Ovary (tissue), 3 donors: ENCODE results near the gene SSX2IP.

ENCODE experiments used
- CTCF ChIP-seq, 3 donors: fragments of 450-650 bp in 2 of 3; fragments of 200-600 bp in 1 of 3; IDR thresholded peaks; one replicate each; pipeline versions ENCODE4 v1.5.1 to v1.8.0; 2016 to 2022; ENCODE audit warnings: antibody characterized with exemption in 3 of 3, mild to moderate bottlenecking in 1 of 3
- POLR2A ChIP-seq: fragments of 450-650 bp; IDR thresholded peaks from one replicate; pipeline ENCODE4 v1.6.1; 2017; ENCODE audit warnings: antibody characterized with exemption, mild to moderate bottlenecking, moderate library complexity
- donor health status: DM: no; HTN: no; CAD: no.

GRCh38 chr1:84711121-84711520, 20.9 kb upstream of the SSX2IP start:
- TF ChIP-seq CTCF (IDR thresholded peaks at IDR 0.05) (no peak), POLR2A (no peak)
